ENCODE data around the gene ALG8. TPM values are rescaled to one million over a fixed set of nuclear protein-coding genes. Genes with fewer than 3 reads are reported as not detected.

ALG8 gene
- total and polyA plus RNA-seq, 2 experiments from 2014 or later: 41.6 to 57.2 TPM

GRCh38 chr11:78057462-78058055, 81.9 kb downstream of the ALG8 start:
- WGBS, 2 experiments (ENCODE audit: low coverage in 1 of 2, low lambda C conversion rate in 2 of 2, missing lambda C conversion rate in 2 of 2): 73 to 80% methylated on average over 10 of the region's 10 CpGs
- no peak overlapping the region for H2AFZ ChIP-seq
- H3K4me1 ChIP-seq (ENCODE audit: insufficient read depth): no peaks in the 10 kb centered on the region
- no peak for TF ChIP-seq EZH2phosphoT487 (IDR thresholded peaks at IDR 0.05; ENCODE audit: insufficient read depth, low read depth)
- no peak for TF ChIP-seq EZH2 (IDR thresholded peaks at IDR 0.05; ENCODE audit: insufficient read depth, poor library complexity, severe bottlenecking)
- no peaks in the 10 kb centered on the region for H3K9me2 ChIP-seq (ENCODE audit: insufficient read depth)
- H3K27me3 ChIP-seq (replicated peaks; ENCODE audit: insufficient read depth): no peaks in the 10 kb centered on the region
- H4K20me1 ChIP-seq (ENCODE audit: insufficient read depth): no peaks in the 10 kb centered on the region
- H3F3A ChIP-seq (ENCODE audit: insufficient read depth): no peaks in the 10 kb centered on the region
- H3K79me2 ChIP-seq (ENCODE audit: insufficient read depth): no peaks in the 10 kb centered on the region
- DNase-seq: no peak
- no peak overlapping the region for H3K4me3 ChIP-seq
- H3K9me3 ChIP-seq (ENCODE audit: low read depth): no peaks in the 10 kb centered on the region
- no peak overlapping the region for H3K9ac ChIP-seq
- H3K36me3 ChIP-seq (ENCODE audit: low read depth): no peaks in the 10 kb centered on the region
- no peak overlapping the region for H3K27ac ChIP-seq
- in situ Hi-C loops (cut with MboI): no loop called here
- H3K4me2 ChIP-seq (ENCODE audit: unreplicated experiment): no peak overlapping the region

- no peaks in the 10 kb centered on the region for H3K27me3 ChIP-seq (replicated peaks; ENCODE audit: insufficient read depth)
- no peak overlapping the region for H3K4me3 ChIP-seq
- H3K9me3 ChIP-seq (ENCODE audit: low read depth): no peaks in the 10 kb centered on the region
- H3K79me2 ChIP-seq (ENCODE audit: insufficient read depth): no peaks in the 10 kb centered on the region
- peaks cover 8% of the 10 kb centered on the region for H3K4me1 ChIP-seq (ENCODE audit: insufficient read depth)
- H3F3A ChIP-seq (ENCODE audit: insufficient read depth): no peaks in the 10 kb centered on the region
- H4K20me1 ChIP-seq (ENCODE audit: insufficient read depth): no peaks in the 10 kb centered on the region
- no peak overlapping the region for H3K27ac ChIP-seq
- no peak for DNase-seq
- no peak overlapping the region for H3K9ac ChIP-seq
- WGBS, 2 experiments (ENCODE audit: low coverage in 1 of 2, low lambda C conversion rate in 2 of 2, missing lambda C conversion rate in 2 of 2): 79 to 84% methylated on average over 3 of the region's 3 CpGs
- H2AFZ ChIP-seq: no peak overlapping the region
- in situ Hi-C loops (cut with MboI): no loop called here
- no peak overlapping the region for H3K4me2 ChIP-seq (ENCODE audit: unreplicated experiment)
- H3K9me2 ChIP-seq (ENCODE audit: insufficient read depth): no peaks in the 10 kb centered on the region
- H3K36me3 ChIP-seq (ENCODE audit: low read depth): no peaks in the 10 kb centered on the region
- no peak for TF ChIP-seq EZH2 (IDR thresholded peaks at IDR 0.05; ENCODE audit: insufficient read depth, poor library complexity, severe bottlenecking)
- TF ChIP-seq EZH2phosphoT487 (IDR thresholded peaks at IDR 0.05; ENCODE audit: insufficient read depth, low read depth): no peak
Observed at GRCh38 chr11:78056093-78056492, 83.3 kb downstream of the ALG8 start.

GRCh38 chr11:78054971-78055370, 84.5 kb downstream of the ALG8 start:
- H3K4me1 ChIP-seq (ENCODE audit: insufficient read depth): peaks cover 12% of the 10 kb centered on the region
- DNase-seq: no peak
- H3K27me3 ChIP-seq (replicated peaks; ENCODE audit: insufficient read depth): no peaks in the 10 kb centered on the region
- no peaks in the 10 kb centered on the region for H4K20me1 ChIP-seq (ENCODE audit: insufficient read depth)
- H2AFZ ChIP-seq: no peak overlapping the region
- H3K4me3 ChIP-seq: no peak overlapping the region
- no peak overlapping the region for H3K4me2 ChIP-seq (ENCODE audit: unreplicated experiment)
- 85 to 91% methylated on average over 4 of the region's 4 CpGs for WGBS, 2 experiments (ENCODE audit: low coverage in 1 of 2, low lambda C conversion rate in 2 of 2, missing lambda C conversion rate in 2 of 2)
- no peaks in the 10 kb centered on the region for H3K79me2 ChIP-seq (ENCODE audit: insufficient read depth)
- H3K9me2 ChIP-seq (ENCODE audit: insufficient read depth): no peaks in the 10 kb centered on the region
- no peaks in the 10 kb centered on the region for H3K36me3 ChIP-seq (ENCODE audit: low read depth)
- H3K9ac ChIP-seq: no peak overlapping the region
- in situ Hi-C loops (cut with MboI): no loop called here
- no peaks in the 10 kb centered on the region for H3K9me3 ChIP-seq (ENCODE audit: low read depth)
- no peak for TF ChIP-seq EZH2 (IDR thresholded peaks at IDR 0.05; ENCODE audit: insufficient read depth, poor library complexity, severe bottlenecking)
- no peak for TF ChIP-seq EZH2phosphoT487 (IDR thresholded peaks at IDR 0.05; ENCODE audit: insufficient read depth, low read depth)
- H3F3A ChIP-seq (ENCODE audit: insufficient read depth): no peaks in the 10 kb centered on the region
- H3K27ac ChIP-seq: no peak overlapping the region

DNA sequence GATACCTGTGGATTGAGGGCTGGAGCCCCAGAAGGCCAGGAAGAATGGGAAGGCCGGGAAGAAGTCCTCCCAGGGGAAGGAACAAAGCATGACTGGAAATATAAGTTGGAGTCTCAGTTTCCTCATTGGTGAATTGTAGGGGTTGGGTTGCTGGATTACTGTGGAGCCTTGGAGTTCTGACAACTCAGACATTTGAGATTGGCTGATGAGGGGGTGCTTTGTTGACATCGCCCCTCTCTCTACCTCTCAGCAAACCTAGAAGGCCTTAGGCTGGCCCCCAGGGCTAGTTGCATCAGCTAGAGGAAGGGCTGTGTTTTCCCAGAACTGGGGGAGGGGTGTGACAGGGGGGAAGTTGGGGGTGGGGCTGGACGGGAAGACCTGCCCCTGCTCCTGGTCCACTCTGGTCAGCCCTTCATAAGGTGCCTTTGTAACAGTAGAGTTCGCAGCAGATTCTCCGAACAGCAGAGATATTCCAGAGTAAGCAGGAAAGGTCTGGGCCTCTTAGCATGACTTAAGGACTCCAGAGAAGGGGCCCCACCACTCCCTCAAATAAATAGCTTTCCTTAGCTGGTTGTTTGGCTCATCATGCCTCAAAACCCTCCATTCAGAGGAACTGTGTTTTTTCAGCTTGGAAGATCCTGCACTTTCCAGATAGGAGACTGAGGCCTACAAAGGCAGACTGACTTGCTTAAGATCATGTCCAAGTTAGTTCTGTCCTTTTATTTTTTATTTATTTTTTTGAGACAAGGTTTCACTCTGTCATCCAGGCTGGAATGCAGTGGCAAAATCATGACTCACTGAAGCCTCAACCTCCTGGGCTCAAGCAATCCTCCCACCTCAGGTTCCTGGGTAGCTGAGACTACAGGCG, 88.2 kb downstream of the ALG8 start:
- Histone ChIP-seq H3K9me3 (ENCODE audit: low read depth) (no peaks in the 10 kb centered on the region), H3K27me3 (replicated peaks; ENCODE audit: insufficient read depth) (no peaks in the 10 kb centered on the region), H3K9me2 (ENCODE audit: insufficient read depth) (no peaks in the 10 kb centered on the region), H3K36me3 (ENCODE audit: low read depth) (no peaks in the 10 kb centered on the region), H3F3A (ENCODE audit: insufficient read depth) (no peaks in the 10 kb centered on the region), H2AFZ (peak overlapping the region; percentile 74), H3K4me1 (ENCODE audit: insufficient read depth) (peaks cover 12% of the 10 kb centered on the region), H3K27ac (peak overlapping the region; percentile 82), H3K9ac (peak overlapping the region; percentile 71), H3K4me3 (no peak overlapping the region), H4K20me1 (ENCODE audit: insufficient read depth) (no peaks in the 10 kb centered on the region), H3K4me2 (ENCODE audit: unreplicated experiment) (peak overlapping the region; percentile 64), H3K79me2 (ENCODE audit: insufficient read depth) (no peaks in the 10 kb centered on the region)
- 76 to 80% methylated on average over 6 of the region's 6 CpGs for WGBS, 2 experiments (ENCODE audit: low coverage in 1 of 2, low lambda C conversion rate in 2 of 2, missing lambda C conversion rate in 2 of 2)
- TF ChIP-seq EZH2 (IDR thresholded peaks at IDR 0.05; ENCODE audit: insufficient read depth, poor library complexity, severe bottlenecking): no peak
- TF ChIP-seq EZH2phosphoT487 (IDR thresholded peaks at IDR 0.05; ENCODE audit: insufficient read depth, low read depth): no peak
- DNase-seq: peak; percentile 77
- in situ Hi-C loops (cut with MboI): no loop called here

Small RNA genes lying within 50 kb of the gene (small RNA-seq; reads per million reads assigned to genes)
- gene RNU6-126P (ENCODE audit: low read depth, low replicate concordance): not detected

Other genes starting within 250 kb of the ALG8 start
- gene INTS4, start 145.0 kb downstream of the ALG8 start, total RNA-seq (2014; rRNA removed; shearing (Covaris generic)): 27.3 and 29.3 TPM in 2 replicates
- gene INTS4, start 145.0 kb downstream of the ALG8 start, polyA plus RNA-seq (2016; fragmentation: Nextera tagmentation; extraction: Ambion mirVana): 25.8 and 27.0 TPM in 2 replicates
- 0.63 and 1.4 TPM in 2 replicates for gene KCTD14, start 116.3 kb downstream of the ALG8 start, total RNA-seq (2014; rRNA removed; shearing (Covaris generic))
- 0.85 and 1.0 TPM in 2 replicates for gene KCTD14, start 116.3 kb downstream of the ALG8 start, polyA plus RNA-seq (2016; fragmentation: Nextera tagmentation; extraction: Ambion mirVana)
- not detected in 2 replicates for gene THRSP, start 75.8 kb downstream of the ALG8 start, total RNA-seq (2014; rRNA removed; shearing (Covaris generic))
- not detected in 2 replicates for gene THRSP, start 75.8 kb downstream of the ALG8 start, polyA plus RNA-seq (2016; fragmentation: Nextera tagmentation; extraction: Ambion mirVana)
- gene NDUFC2, start 59.8 kb downstream of the ALG8 start, total RNA-seq (2014; rRNA removed; shearing (Covaris generic)): 69.0 and 86.6 TPM in 2 replicates
- 462 and 471 TPM in 2 replicates for gene NDUFC2, start 59.8 kb downstream of the ALG8 start, polyA plus RNA-seq (2016; fragmentation: Nextera tagmentation; extraction: Ambion mirVana)
- gene KCTD21, start 49.0 kb upstream of the ALG8 start, total RNA-seq (2014; rRNA removed; shearing (Covaris generic)): 7.5 and 13.1 TPM in 2 replicates
- 5.7 and 7.6 TPM in 2 replicates for gene KCTD21, start 49.0 kb upstream of the ALG8 start, polyA plus RNA-seq (2016; fragmentation: Nextera tagmentation; extraction: Ambion mirVana)
- gene USP35, start 49.3 kb upstream of the ALG8 start, total RNA-seq (2014; rRNA removed; shearing (Covaris generic)): 7.0 and 8.9 TPM in 2 replicates
- gene USP35, start 49.3 kb upstream of the ALG8 start, polyA plus RNA-seq (2016; fragmentation: Nextera tagmentation; extraction: Ambion mirVana): 2.2 and 2.7 TPM in 2 replicates

All from GM23248 (cell line).